GM08714 (cell line): Measurements from ENCODE around the gene ELMO3.

Experiments used
- H3K4me3 ChIP-seq: fragments of 200-500 bp; sonication (Bioruptor generic); 2 replicates; pipeline ENCODE4 v1.5.1; 2014; ENCODE audit warnings: mild to moderate bottlenecking, low read length, inconsistent platforms
- ZNF274 ChIP-seq: IDR thresholded peaks from 2 replicates; pipeline ENCODE4 v1.6.1; 2012; ENCODE audit warnings: mild to moderate bottlenecking, low read depth, low read length

Gene ELMO3

DNA sequence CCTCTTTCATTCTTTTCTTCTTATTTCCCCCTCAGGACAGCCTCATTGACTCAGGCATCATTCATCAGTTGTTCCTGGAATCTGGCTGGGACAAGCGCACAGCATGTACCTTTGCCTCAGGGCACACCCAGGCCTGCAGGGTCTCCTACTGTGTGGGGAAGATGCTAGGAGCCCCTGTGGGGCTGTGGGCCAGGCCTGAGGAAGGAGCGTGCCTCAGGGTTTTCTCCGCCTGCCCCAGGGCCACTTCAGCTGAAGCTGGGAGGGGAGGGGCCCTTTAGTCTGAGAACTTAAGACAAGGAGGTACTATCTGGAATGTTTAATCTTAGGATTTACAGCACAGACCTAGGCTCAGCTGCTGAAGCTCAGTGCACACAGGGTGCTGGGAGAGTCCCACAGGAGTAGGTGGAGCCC lies 7.9 kb downstream of the ELMO3 start:
- no peak overlapping the region for H3K4me3 ChIP-seq
- TF ChIP-seq ZNF274 = no peak

DNA sequence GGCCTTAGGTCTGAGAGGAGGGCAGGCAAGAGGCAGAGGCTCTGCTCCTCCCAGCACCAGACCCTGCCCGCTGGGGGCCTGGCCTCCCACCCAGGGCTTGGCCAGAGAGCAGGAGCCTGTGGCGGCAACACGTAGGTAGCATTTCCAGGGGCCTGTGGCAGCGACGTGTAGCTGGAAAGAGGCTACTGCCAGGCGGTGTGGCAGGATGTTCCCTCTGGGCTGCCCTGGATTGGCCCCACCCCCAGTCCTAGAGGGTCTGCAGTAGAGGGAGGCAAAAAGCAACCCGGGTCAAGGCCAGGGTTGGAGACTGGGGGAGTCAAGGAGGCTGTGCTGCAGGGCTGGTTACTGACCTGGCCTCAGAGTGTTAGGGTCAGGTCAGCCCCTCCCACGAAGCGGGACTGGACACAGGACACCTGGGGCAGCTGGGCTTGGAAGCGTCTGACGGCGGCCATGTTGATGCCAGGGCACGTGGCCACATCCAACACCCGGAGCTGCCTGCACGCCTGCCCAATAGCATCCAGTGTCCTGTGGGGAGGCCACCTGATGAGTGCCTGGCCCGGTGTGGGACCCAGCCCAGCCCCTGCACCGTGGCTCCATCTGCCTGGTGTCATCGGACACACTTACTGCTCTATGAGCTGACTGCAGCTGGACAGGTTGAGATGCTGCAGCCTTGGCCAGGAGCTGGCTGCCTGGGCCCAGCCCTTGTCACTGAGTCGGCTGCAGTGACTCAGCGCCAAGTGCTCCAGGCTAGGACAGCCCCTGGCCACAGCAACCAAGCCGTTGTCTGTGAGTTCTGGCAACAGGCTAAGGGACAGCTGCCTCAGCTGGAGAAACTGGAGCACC lies 8.5 kb downstream of the ELMO3 start:
- H3K4me3 ChIP-seq = no peak overlapping the region
- no peak for TF ChIP-seq ZNF274

- TF ChIP-seq ZNF274 = no peak
- H3K4me3 ChIP-seq = no peak overlapping the region
Observed at GRCh38 chr16:67208154-67208896, 9.4 kb downstream of the ELMO3 start.

- no peak overlapping the region for H3K4me3 ChIP-seq
- no peak for TF ChIP-seq ZNF274
Observed at GRCh38 chr16:67209565-67209964, 10.6 kb downstream of the ELMO3 start.

GRCh38 chr16:67210069-67210937 lies 11.4 kb downstream of the ELMO3 start:
- no peak for TF ChIP-seq ZNF274
- no peak overlapping the region for H3K4me3 ChIP-seq

DNA sequence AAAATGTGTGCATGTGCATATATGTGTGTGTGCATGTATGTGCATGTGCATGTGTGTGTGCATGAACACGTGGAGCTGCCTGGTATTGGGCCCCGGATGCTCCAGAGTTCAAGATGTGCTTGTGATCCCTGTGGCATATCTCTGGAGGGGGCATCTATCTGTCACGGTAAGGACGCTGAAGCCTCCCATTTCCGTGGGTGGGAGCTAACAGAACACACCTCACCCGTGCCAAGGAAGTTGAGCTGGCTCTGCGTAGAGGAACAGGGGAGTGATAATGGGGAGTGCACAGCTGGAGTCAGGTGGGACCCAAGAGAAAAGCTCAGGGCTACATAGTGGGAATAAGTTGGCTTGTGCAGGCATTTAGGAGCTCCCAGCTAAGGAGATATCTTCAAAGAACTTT lies 12.7 kb downstream of the ELMO3 start:
- H3K4me3 ChIP-seq = no peak overlapping the region
- no peak for TF ChIP-seq ZNF274

- H3K4me3 ChIP-seq = no peak overlapping the region
- no peak for TF ChIP-seq ZNF274
Observed at GRCh38 chr16:67212766-67213165, 13.8 kb downstream of the ELMO3 start.

GRCh38 chr16:67213197-67214019 lies 14.5 kb downstream of the ELMO3 start:
- no peak overlapping the region for H3K4me3 ChIP-seq
- no peak for TF ChIP-seq ZNF274

DNA sequence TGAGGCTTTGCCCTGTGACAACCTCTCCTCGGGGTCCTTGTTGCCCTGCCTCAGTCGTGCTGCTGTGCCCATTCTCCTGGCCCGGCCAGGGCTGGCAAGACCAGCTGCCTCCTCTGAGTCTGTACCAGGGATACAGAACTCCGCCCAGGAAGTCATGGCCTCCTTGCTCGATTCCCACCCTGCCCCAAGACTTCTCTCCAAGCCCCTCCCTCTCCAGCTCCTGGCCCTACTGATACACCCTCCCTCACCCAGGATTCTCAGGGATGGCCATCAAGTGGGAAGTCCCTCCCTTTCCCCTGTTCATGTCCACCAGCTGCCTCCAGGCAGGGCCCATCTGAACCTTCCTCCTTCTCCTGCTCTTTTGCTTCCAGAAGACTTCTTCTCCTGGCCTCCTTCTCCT lies 16.8 kb downstream of the ELMO3 start:
- no peak for TF ChIP-seq ZNF274
- no peak overlapping the region for H3K4me3 ChIP-seq

DNA sequence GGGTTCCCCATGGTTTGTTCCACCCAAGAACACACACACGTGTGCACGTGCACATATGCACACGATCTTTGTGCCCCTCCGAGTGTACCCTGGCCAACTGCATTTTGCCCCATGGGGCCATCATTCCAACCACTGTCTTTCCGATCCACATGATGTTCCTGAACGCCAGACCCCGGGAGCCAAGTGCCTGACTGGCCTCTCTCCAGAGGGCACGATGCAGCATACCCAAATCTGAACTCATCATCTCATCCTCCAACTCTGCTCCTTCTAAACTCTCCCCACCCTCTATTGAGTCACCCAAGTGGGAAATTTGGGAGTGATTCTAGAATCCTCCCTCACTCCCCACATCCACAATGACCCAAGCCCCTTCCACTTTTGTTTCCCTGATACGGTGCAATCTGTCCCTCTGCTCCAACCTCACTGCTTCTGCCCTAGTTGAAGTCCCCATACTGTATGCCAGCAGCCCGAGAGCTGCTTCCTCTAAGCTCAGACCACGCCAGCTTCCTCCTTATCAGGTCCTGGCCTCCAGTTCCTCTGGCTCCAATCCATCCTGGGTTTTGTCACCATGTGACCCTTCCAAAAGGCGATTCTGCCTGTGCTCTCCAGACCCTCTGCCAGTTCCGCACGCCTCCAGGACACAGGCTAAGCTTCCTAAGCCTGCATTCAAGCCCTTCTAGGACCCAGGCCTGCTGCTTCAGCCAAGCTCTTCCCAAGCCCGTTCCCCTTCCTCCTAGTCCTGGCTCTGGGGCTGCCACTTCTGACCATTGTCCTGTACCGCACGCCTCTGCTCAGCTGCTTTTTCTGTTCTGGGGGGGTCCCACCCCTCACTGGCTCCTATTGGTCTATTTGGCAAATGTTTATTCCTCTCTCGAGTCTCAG lies 17.9 kb downstream of the ELMO3 start:
- no peak for TF ChIP-seq ZNF274
- H3K4me3 ChIP-seq = no peak overlapping the region

- TF ChIP-seq ZNF274 = no peak
- H3K4me3 ChIP-seq = no peak overlapping the region
Observed at GRCh38 chr16:67223992-67224391, 25.1 kb downstream of the ELMO3 start.

- TF ChIP-seq ZNF274 = no peak
- H3K4me3 ChIP-seq = peak overlapping the region; percentile 87
Observed at GRCh38 chr16:67226295-67226803, 27.4 kb downstream of the ELMO3 start.

- H3K4me3 ChIP-seq = peak within 1 kb of the TSS; percentile 90
- TF ChIP-seq ZNF274 = no peak
Observed at GRCh38 chr16:67226804-67227566, 28.1 kb downstream of the ELMO3 start, which contains the start of gene TMEM208. TMEM208 (plus strand) TSS chr16:67227130; CDS start chr16:67227219, 89 bp downstream.
